GM21423 (cell line): ENCODE measurements around the gene COL9A1.
"Not testable (repeated sequence)": the region's sequence is repeated elsewhere in the genome, so short reads cannot be mapped to it uniquely, and the experiment has no call there.

ENCODE experiments used
- ATAC-seq: cut with Tn5 transposase; IDR thresholded peaks from one replicate; pipeline ENCODE4 v1.9.1; 2021; ENCODE audit warnings: mild to moderate bottlenecking, moderate library complexity; ENCODE audit not compliant: unreplicated experiment

COL9A1 gene

GRCh38 chr6:70303034-70303525 lies at the start of gene COL9A1:
Gene COL9A1 (minus strand): TSS chr6:70303084. CDS start chr6:70302924, 160 bp downstream.
- no peak for ATAC-seq

- ATAC-seq, result no peak
Measured at GRCh38 chr6:70351461-70351860, 48.6 kb upstream of the COL9A1 start.

GRCh38 chr6:70345619-70346018 lies 42.7 kb upstream of the COL9A1 start:
- ATAC-seq, result no peak

GRCh38 chr6:70343313-70343712 lies 40.4 kb upstream of the COL9A1 start:
- ATAC-seq, result no peak

GRCh38 chr6:70339810-70340209 lies 36.9 kb upstream of the COL9A1 start:
- ATAC-seq, result not testable (repeated sequence)

- ATAC-seq, result no peak
Measured at GRCh38 chr6:70338775-70339174, 35.9 kb upstream of the COL9A1 start.

- ATAC-seq, result no peak
Measured at GRCh38 chr6:70337743-70338105, 34.8 kb upstream of the COL9A1 start.

GRCh38 chr6:70336996-70337742 lies 34.3 kb upstream of the COL9A1 start:
- no peak for ATAC-seq

- no peak for ATAC-seq
Measured at GRCh38 chr6:70327036-70327435, 24.2 kb upstream of the COL9A1 start.

- ATAC-seq, result no peak
Measured at GRCh38 chr6:70325009-70325408, 22.1 kb upstream of the COL9A1 start.

- ATAC-seq, result not testable (repeated sequence)
Measured at GRCh38 chr6:70317799-70318198, 14.9 kb upstream of the COL9A1 start.

- ATAC-seq, result no peak
Measured at GRCh38 chr6:70315079-70315751, 12.3 kb upstream of the COL9A1 start.

GRCh38 chr6:70314296-70314695 lies 11.4 kb upstream of the COL9A1 start:
- ATAC-seq, result no peak

- ATAC-seq, result no peak
Measured at GRCh38 chr6:70312165-70312745, 9.4 kb upstream of the COL9A1 start.

- ATAC-seq, result no peak
Measured at GRCh38 chr6:70310063-70310694, 7.3 kb upstream of the COL9A1 start.

- ATAC-seq, result no peak
Measured at GRCh38 chr6:70309243-70309642, 6.4 kb upstream of the COL9A1 start.

- ATAC-seq, result not testable (repeated sequence)
Measured at GRCh38 chr6:70308142-70308541, 5.3 kb upstream of the COL9A1 start.

GRCh38 chr6:70307008-70307407 lies 4.1 kb upstream of the COL9A1 start:
- no peak for ATAC-seq

GRCh38 chr6:70304616-70305015 lies 1.7 kb upstream of the COL9A1 start:
- no peak for ATAC-seq

GRCh38 chr6:70299456-70299855 lies 3.4 kb downstream of the COL9A1 start:
- ATAC-seq, result no peak

- no peak for ATAC-seq
Measured at GRCh38 chr6:70298068-70298467, 4.8 kb downstream of the COL9A1 start.
